Common myeloid progenitor, CD34-positive (primary cell): Measurements from ENCODE around the gene INA.

Experiments
- CTCF ChIA-PET: fragments of 350-600 bp; sonication (Branson Sonifier 250); formaldehyde crosslinking; loops from one replicate; lab custom pipeline; 2021; ENCODE audit warnings: antibody characterized with exemption; lab: Charles Lee
- POLR2A ChIA-PET: fragments of 350-600 bp; sonication (Branson Sonifier 250); formaldehyde crosslinking; loops from one replicate; lab custom pipeline; 2021; ENCODE audit warnings: antibody characterized with exemption; lab: Charles Lee
- DNase-seq, 3 donors: peaks; one replicate each; pipeline versions ENCODE4 v3.0.0 to v3.0.0-alpha.2; 2013
- H3K27ac ChIP-seq, 2 experiments: 1 replicate in 1 of 2; 2 replicates in 1 of 2; pipeline ENCODE4 v1.7.0; 2013; ENCODE audit warnings: inconsistent platforms in 2 of 2, low read length in 2 of 2, mild to moderate bottlenecking in 2 of 2, low read depth in 1 of 2, moderate library complexity in 1 of 2; ENCODE audit not compliant: severe bottlenecking in 2 of 2, insufficient read depth in 1 of 2, poor library complexity in 1 of 2
- H3K27me3 ChIP-seq, 5 experiments: replicated peaks in 2 of 5; 1 replicate in 3 of 5; 2 replicates in 2 of 5; pipeline versions ENCODE4 v1.6.1 to v1.7.0; 2013; ENCODE audit warnings: low read length in 4 of 5, mild to moderate bottlenecking in 2 of 5, moderate library complexity in 2 of 5, inconsistent platforms in 1 of 5; ENCODE audit not compliant: insufficient read depth in 5 of 5, control insufficient read depth in 4 of 5
- H3K36me3 ChIP-seq, 4 experiments: 1 replicate in 2 of 4; 2 replicates in 2 of 4; pipeline versions ENCODE4 v1.6.1 to v1.7.0; 2013; ENCODE audit warnings: low read length in 3 of 4, control low read depth in 1 of 4, mild to moderate bottlenecking in 1 of 4; ENCODE audit not compliant: control insufficient read depth in 4 of 4, insufficient read depth in 4 of 4
- H3K4me1 ChIP-seq, 4 experiments: 1 replicate in 3 of 4; 2 replicates in 1 of 4; pipeline versions ENCODE4 v1.6.1 to v1.7.1; 2013; ENCODE audit warnings: low read length in 3 of 4, mild to moderate bottlenecking in 3 of 4, control low read depth in 1 of 4, inconsistent platforms in 1 of 4, moderate library complexity in 1 of 4; ENCODE audit not compliant: control insufficient read depth in 4 of 4, insufficient read depth in 4 of 4; ENCODE audit errors: control extremely low read depth in 1 of 4
- H3K4me3 ChIP-seq, 7 experiments: 1 replicate in 4 of 7; 2 replicates in 3 of 7; pipeline versions ENCODE4 v1.5.1 to v1.7.0; 2013; ENCODE audit warnings: mild to moderate bottlenecking in 7 of 7, low read length in 6 of 7, moderate library complexity in 6 of 7, inconsistent platforms in 2 of 7, low read depth in 2 of 7, control low read depth in 1 of 7; ENCODE audit not compliant: insufficient read depth in 4 of 7, control insufficient read depth in 1 of 7; ENCODE audit errors: extremely low read depth in 1 of 7
- H3K9me3 ChIP-seq, 5 experiments: 1 replicate in 4 of 5; 2 replicates in 1 of 5; pipeline versions ENCODE4 v1.6.1 to v1.7.1; 2013; ENCODE audit warnings: low read length in 4 of 5, mild to moderate bottlenecking in 2 of 5, inconsistent platforms in 1 of 5, low read depth in 1 of 5, moderate library complexity in 1 of 5; ENCODE audit not compliant: control insufficient read depth in 4 of 5, insufficient read depth in 2 of 5; ENCODE audit errors: control extremely low read depth in 1 of 5
- WGBS: methylation state at CpG from one replicate; pipeline ENCODE4 v1.1.5; 2013; ENCODE audit not compliant: insufficient coverage; 5-methylcytosine and 5-hydroxymethylcytosine counted together

Gene INA

GRCh38 chr10:103280506-103280905 is 3.6 kb downstream of the INA start:
- H3K9me3 ChIP-seq = peaks cover 0 to 5% (median 0%) of the 10 kb centered on the region in 5 experiments
- peaks cover 2 to 74% (median 39%) of the 10 kb centered on the region in 5 experiments for H3K27me3 ChIP-seq
- WGBS = 100% methylated on average over 1 of the region's 2 CpGs
- no peaks in the 10 kb centered on the region for H3K36me3 ChIP-seq
- no peak overlapping the region for H3K4me3 ChIP-seq
- peaks cover 0 to 23% (median 20%) of the 10 kb centered on the region in 4 experiments for H3K4me1 ChIP-seq
- no peak for DNase-seq
- POLR2A ChIA-PET = no interaction called here
- no peak overlapping the region for H3K27ac ChIP-seq
- CTCF ChIA-PET = interaction anchor here (0.9 to 1.4 kb wide), 2 partner anchors 25 to 36 kb away, joined by 3 read pairs; no protein-coding TSS in a partner anchor

- H3K36me3 ChIP-seq = no peaks in the 10 kb centered on the region
- H3K27ac ChIP-seq = no peak overlapping the region
- ChIA-PET CTCF (no interaction called here), POLR2A (no interaction called here)
- WGBS = 2% methylated on average over 12 of the region's 14 CpGs
- peaks cover 2 to 65% (median 36%) of the 10 kb centered on the region in 5 experiments for H3K27me3 ChIP-seq
- H3K9me3 ChIP-seq = peaks cover 0 to 5% (median 0%) of the 10 kb centered on the region in 5 experiments
- H3K4me3 ChIP-seq = no peak overlapping the region
- DNase-seq = peak in 1 of 3 donors; percentile 9
- peaks cover 0 to 18% (median 16%) of the 10 kb centered on the region in 4 experiments for H3K4me1 ChIP-seq
These were observed 4.8 kb downstream of the INA start for GRCh38 chr10:103281753-103282152.

- H3K9me3 ChIP-seq = peaks cover 0 to 2% (median 0%) of the 10 kb centered on the region in 5 experiments
- no peak for DNase-seq
- no peak overlapping the region for H3K4me3 ChIP-seq
- POLR2A ChIA-PET = no interaction called here
- peaks cover 0 to 6% (median 4%) of the 10 kb centered on the region in 4 experiments for H3K4me1 ChIP-seq
- H3K27ac ChIP-seq = no peak overlapping the region
- WGBS = no CpG with 5 or more reads among the region's 1 CpG
- H3K27me3 ChIP-seq = peaks cover 4 to 60% (median 36%) of the 10 kb centered on the region in 5 experiments
- CTCF ChIA-PET = no interaction called here
- H3K36me3 ChIP-seq = no peaks in the 10 kb centered on the region
These were observed 6.0 kb downstream of the INA start for GRCh38 chr10:103282961-103283360.

- DNase-seq = peak in 1 of 3 donors; percentile 15
- Histone ChIP-seq H3K27ac (no peak overlapping the region), H3K27me3 (peaks cover 10 to 54% (median 30%) of the 10 kb centered on the region in 5 experiments), H3K36me3 (no peaks in the 10 kb centered on the region), H3K4me3 (no peak overlapping the region), H3K9me3 (no peaks in the 10 kb centered on the region), H3K4me1 (no peaks in the 10 kb centered on the region)
- 89% methylated on average over 5 of the region's 11 CpGs for WGBS
- ChIA-PET CTCF (no interaction called here), POLR2A (no interaction called here)
These were observed 7.2 kb downstream of the INA start for GRCh38 chr10:103284170-103284569.

- ChIA-PET POLR2A (no interaction called here), CTCF (no interaction called here)
- no peaks in the 10 kb centered on the region for H3K9me3 ChIP-seq
- H3K27me3 ChIP-seq = peaks cover 9 to 28% (median 12%) of the 10 kb centered on the region in 5 experiments
- whole genome bisulfite sequencing = 93% methylated on average over 3 of the region's 5 CpGs
- no peaks in the 10 kb centered on the region for H3K36me3 ChIP-seq
- no peak overlapping the region for H3K4me3 ChIP-seq
- no peak for DNase-seq
- H3K27ac ChIP-seq = no peak overlapping the region
- H3K4me1 ChIP-seq = no peaks in the 10 kb centered on the region
These were observed 11.1 kb downstream of the INA start for GRCh38 chr10:103287992-103288391.

GRCh38 chr10:103291588-103291987 is 14.7 kb downstream of the INA start:
- CTCF ChIA-PET = no interaction called here

GRCh38 chr10:103295374-103296015 is 18.6 kb downstream of the INA start:
- no peak overlapping the region for H3K4me3 ChIP-seq
- H3K27ac ChIP-seq = no peak overlapping the region
- POLR2A ChIA-PET = no interaction called here
- WGBS = no CpG with 5 or more reads among the region's 2 CpGs
- CTCF ChIA-PET = interaction anchor here (0.6 to 0.9 kb wide), 2 partner anchors 39 to 51 kb away, joined by 3 read pairs; no protein-coding TSS in a partner anchor
- H3K9me3 ChIP-seq = no peaks in the 10 kb centered on the region
- H3K4me1 ChIP-seq = no peaks in the 10 kb centered on the region
- DNase-seq = no peak
- H3K36me3 ChIP-seq = no peaks in the 10 kb centered on the region
- H3K27me3 ChIP-seq = peaks cover 0 to 2% (median 0%) of the 10 kb centered on the region in 5 experiments

More at GRCh38 chr10:103291588-103291987, 14.7 kb downstream of the INA start:
- H3K36me3 ChIP-seq = no peaks in the 10 kb centered on the region
- H3K27me3 ChIP-seq = peaks cover 9 to 25% (median 12%) of the 10 kb centered on the region in 5 experiments
- H3K4me3 ChIP-seq = no peak overlapping the region
- H3K9me3 ChIP-seq = no peaks in the 10 kb centered on the region
- H3K27ac ChIP-seq = no peak overlapping the region
- H3K4me1 ChIP-seq = no peaks in the 10 kb centered on the region
- POLR2A ChIA-PET = no interaction called here
- DNase-seq = no peak
- 92% methylated on average over 3 of the region's 4 CpGs for WGBS
